IMR-90 (cell line): ENCODE measurements around the gene TMCC3. TPM values are rescaled to one million over a fixed set of nuclear protein-coding genes. Genes with fewer than 3 reads are reported as not detected.

Experiments
- ATAC-seq: fragments of 200-7000 bp; cut with Tn5 transposase; 2 replicates; pipeline ENCODE4 v1.9.1; 2020; ENCODE audit warnings: low read depth, mild to moderate bottlenecking, moderate library complexity
- BruUV-seq: library from RNA; stranded (reverse); fragments of 400-500 nt; replicated peaks from 2 replicates; lab custom pipeline; 2021; lab: Mats Ljungman, UMichigan
- CTCF ChIA-PET: fragments of 300-600 bp; formaldehyde crosslinking; extraction: SDS; loops from one replicate; lab custom pipeline; 2021; ENCODE audit warnings: antibody characterized with exemption; lab: Yijun Ruan, JAX
- POLR2A ChIA-PET: fragments of 300-600 bp; sonication (Branson Sonifier 250); formaldehyde crosslinking; loops from one replicate; lab custom pipeline; 2022; ENCODE audit warnings: antibody characterized with exemption; ENCODE audit not compliant: unreplicated experiment; lab: Charles Lee
- DNase-seq: peaks from one replicate; pipeline ENCODE4 v3.0.0; 2013
- H2AFZ ChIP-seq: replicated peaks from 2 replicates; pipeline ENCODE3; 2013; ENCODE audit warnings: low read length, mild to moderate bottlenecking; ENCODE audit not compliant: poor library complexity
- H2AK5ac ChIP-seq: 2 replicates; pipeline ENCODE4 v1.6.1; 2013; ENCODE audit warnings: low read depth, low read length, inconsistent platforms
- H2AK9ac ChIP-seq: replicated peaks from 2 replicates; pipeline ENCODE3; 2013; ENCODE audit warnings: mild to moderate bottlenecking, low read depth, low read length, moderate library complexity; ENCODE audit not compliant: poor library complexity
- H2BK120ac ChIP-seq: 2 replicates; pipeline ENCODE4 v1.6.1; 2013; ENCODE audit warnings: low read depth, low read length, inconsistent platforms
- H2BK15ac ChIP-seq: 3 replicates; pipeline ENCODE4 v1.6.1; 2013; ENCODE audit warnings: low read depth, low read length, inconsistent platforms
- H2BK20ac ChIP-seq: 2 replicates; pipeline ENCODE4 v1.6.1; 2013; ENCODE audit warnings: low read depth, mild to moderate bottlenecking, inconsistent platforms, low read length, moderate library complexity
- H2BK5ac ChIP-seq: 2 replicates; pipeline ENCODE4 v1.6.1; 2013; ENCODE audit warnings: mild to moderate bottlenecking, low read depth, low read length, inconsistent platforms; ENCODE audit not compliant: poor library complexity, severe bottlenecking
- H3K14ac ChIP-seq: replicated peaks from 2 replicates; pipeline ENCODE4 v1.6.1; 2013; ENCODE audit warnings: low read depth, low read length, inconsistent platforms
- H3K18ac ChIP-seq: 2 replicates; pipeline ENCODE4 v1.6.1; 2013; ENCODE audit warnings: low read depth, low read length, control low read depth
- H3K23ac ChIP-seq: 2 replicates; pipeline ENCODE4 v1.6.1; 2013; ENCODE audit warnings: low read depth, low read length, inconsistent platforms
- H3K27ac ChIP-seq: 2 replicates; pipeline ENCODE4 v1.5.1; 2013; ENCODE audit warnings: mild to moderate bottlenecking, control low read depth, low read length; ENCODE audit not compliant: insufficient read depth
- H3K27me3 ChIP-seq: 2 replicates; pipeline ENCODE4 v1.6.1; 2013; ENCODE audit warnings: low read length; ENCODE audit not compliant: control insufficient read depth, insufficient read depth
- H3K36me3 ChIP-seq: 2 replicates; pipeline ENCODE4 v1.6.1; 2013; ENCODE audit warnings: low read length, mixed read lengths; ENCODE audit not compliant: control insufficient read depth, insufficient read depth
- H3K4ac ChIP-seq: 2 replicates; pipeline ENCODE4 v1.6.1; 2013; ENCODE audit warnings: low read depth, low read length, inconsistent platforms
- H3K4me1 ChIP-seq: 2 replicates; pipeline ENCODE4 v1.6.1; 2013; ENCODE audit warnings: low read length, mixed read lengths; ENCODE audit not compliant: control insufficient read depth, insufficient read depth
- H3K4me2 ChIP-seq: 2 replicates; pipeline ENCODE4 v1.6.1; 2013; ENCODE audit warnings: low read depth, mild to moderate bottlenecking, control low read depth, low read length, moderate library complexity
- H3K4me3 ChIP-seq: 2 replicates; pipeline ENCODE4 v1.5.1; 2013; ENCODE audit warnings: low read depth, mild to moderate bottlenecking, control low read depth, low read length, moderate library complexity; ENCODE audit not compliant: insufficient read depth
- H3K56ac ChIP-seq: 2 replicates; pipeline ENCODE4 v1.6.1; 2013; ENCODE audit warnings: low read length, inconsistent platforms; ENCODE audit not compliant: insufficient read depth; ENCODE audit errors: extremely low read depth
- H3K79me1 ChIP-seq, 2 experiments: 2 replicates each; pipeline ENCODE4 v1.6.1; 2013; ENCODE audit warnings: low read length in 2 of 2, inconsistent platforms in 1 of 2, low read depth in 1 of 2
- H3K9ac ChIP-seq: 2 replicates; pipeline ENCODE4 v1.6.1; 2013; ENCODE audit warnings: low read depth, low read length, control low read depth
- H3K9me1 ChIP-seq: 2 replicates; pipeline ENCODE4 v1.6.1; 2013; ENCODE audit warnings: low read length, inconsistent platforms; ENCODE audit not compliant: insufficient read depth
- H3K9me3 ChIP-seq: 2 replicates; pipeline ENCODE4 v1.6.1; 2013; ENCODE audit warnings: low read length; ENCODE audit not compliant: control insufficient read depth, insufficient read depth
- H4K20me1 ChIP-seq: 2 replicates; pipeline ENCODE4 v1.6.1; 2013; ENCODE audit warnings: low read length, inconsistent platforms; ENCODE audit not compliant: insufficient read depth
- H4K5ac ChIP-seq: 2 replicates; pipeline ENCODE4 v1.6.1; 2013; ENCODE audit warnings: mild to moderate bottlenecking, low read depth, low read length, control low read depth
- H4K8ac ChIP-seq, 2 experiments: 2 replicates each; pipeline ENCODE4 v1.6.1; 2013; ENCODE audit warnings: low read depth in 2 of 2, low read length in 2 of 2, control low read depth in 1 of 2, inconsistent platforms in 1 of 2
- H4K91ac ChIP-seq: 2 replicates; pipeline ENCODE4 v1.6.1; 2013; ENCODE audit warnings: low read depth, low read length, inconsistent platforms; ENCODE audit not compliant: insufficient read depth
- BHLHE40 ChIP-seq: fragments of 150-350 bp; IDR thresholded peaks from 2 replicates; pipeline ENCODE4 v1.6.1; 2016; ENCODE audit warnings: mild to moderate bottlenecking, low read depth, low read length
- CEBPB ChIP-seq: IDR thresholded peaks from 2 replicates; pipeline ENCODE4 v1.6.1; 2012; ENCODE audit warnings: low read depth, low read length, improper control_type of control experiment
- CHD1 ChIP-seq: IDR thresholded peaks from 2 replicates; pipeline ENCODE4 v1.6.1; 2012; ENCODE audit warnings: low read depth, low read length, improper control_type of control experiment
- FOS ChIP-seq: fragments of 150-350 bp; IDR thresholded peaks from 2 replicates; pipeline ENCODE4 v1.6.1; 2016; ENCODE audit warnings: low read depth, low read length
- MAFK ChIP-seq: IDR thresholded peaks from 2 replicates; pipeline ENCODE4 v1.6.1; 2012; ENCODE audit warnings: low read depth, low read length, improper control_type of control experiment
- MAZ ChIP-seq: IDR thresholded peaks from 2 replicates; pipeline ENCODE4 v1.6.1; 2012; ENCODE audit warnings: low read depth, mild to moderate bottlenecking, low read length, improper control_type of control experiment, moderate library complexity, borderline replicate concordance
- MXI1 ChIP-seq: IDR thresholded peaks from 2 replicates; pipeline ENCODE4 v1.6.1; 2012; ENCODE audit warnings: low read depth, mild to moderate bottlenecking, low read length, moderate library complexity, borderline replicate concordance
- NFE2L2 ChIP-seq: fragments of 150-350 bp; IDR thresholded peaks from 2 replicates; pipeline ENCODE4 v1.6.1; 2016; ENCODE audit warnings: low read depth, mild to moderate bottlenecking, low read length
- POLR2A ChIP-seq: IDR thresholded peaks from 2 replicates; pipeline ENCODE4 v1.6.1; 2012; ENCODE audit warnings: mild to moderate bottlenecking, low read depth, low read length
- RAD21 ChIP-seq: IDR thresholded peaks from 2 replicates; pipeline ENCODE4 v1.6.1; 2012; ENCODE audit warnings: low read length, improper control_type of control experiment
- RCOR1 ChIP-seq: IDR thresholded peaks from 2 replicates; pipeline ENCODE4 v1.6.1; 2012; ENCODE audit warnings: mild to moderate bottlenecking, low read length, improper control_type of control experiment; ENCODE audit not compliant: insufficient replicate concordance
- RFX5 ChIP-seq: IDR thresholded peaks from 2 replicates; pipeline ENCODE4 v1.8.0; 2012; ENCODE audit warnings: low read depth, mild to moderate bottlenecking, low read length, moderate library complexity
- SMC3 ChIP-seq: fragments of 150-350 bp; IDR thresholded peaks from 2 replicates; pipeline ENCODE4 v1.6.1; 2016; ENCODE audit warnings: low read depth, mild to moderate bottlenecking, antibody characterized with exemption, low read length, moderate library complexity
- WGBS, 2 experiments: methylation state at CpG; one replicate each; pipeline versions ENCODE4 v1.1.5 to v1.1.7; 2013; ENCODE audit warnings: missing lambda C conversion rate in 2 of 2; ENCODE audit not compliant: insufficient read length in 1 of 2; ENCODE audit errors: extremely low coverage in 2 of 2; 5-methylcytosine and 5-hydroxymethylcytosine counted together
- dilution Hi-C: fragments of 300-500 bp; cut with HindIII; formaldehyde crosslinking; loops from one replicate; pipeline ENCODE4 v1.14.3; 2018; ENCODE audit warnings: low sequenced_read_pairs; ENCODE audit not compliant: unreplicated experiment
- in situ Hi-C: fragments of 300-500 bp; cut with MboI; formaldehyde crosslinking; loops from 3 replicates; pipeline ENCODE4 v1.14.3; 2019; ENCODE audit warnings: low sequenced_read_pairs, inconsistent platforms, mixed read lengths
- intact Hi-C: fragments of 100-400 bp; cut with micrococcal nuclease; formaldehyde crosslinking; loops from 2 replicates; pipeline ENCODE4 v1.10.0; 2022
- polyA plus RNA-seq, 3 experiments: library from polyadenylated mRNA; depleted of rRNA; stranded (reverse); fragments of >200 nt; gene quantifications; 2 replicates each; pipeline ENCODE4 v1.2.3, GENCODE V29; 2012; ENCODE audit warnings: low replicate concordance in 1 of 3
- total RNA-seq: library from RNA; depleted of rRNA; stranded (reverse); fragments of >200 nt; gene quantifications from 2 replicates; pipeline ENCODE4 v1.2.3, GENCODE V29; 2012
- TF ChIP-seq, protein P1 (sequence below): fragments of 150-350 bp; IDR thresholded peaks from 2 replicates; pipeline ENCODE4 v1.6.1; 2016; ENCODE audit warnings: low read depth, mild to moderate bottlenecking, low read length, moderate library complexity, borderline replicate concordance
- TF ChIP-seq, protein P2 (sequence below): fragments of 150-350 bp; IDR thresholded peaks from 2 replicates; pipeline ENCODE4 v1.6.1; 2017; ENCODE audit warnings: mild to moderate bottlenecking, antibody characterized with exemption, low read length, low read depth
- TF ChIP-seq, protein P3 (sequence below): conservative IDR thresholded peaks from 2 replicates; pipeline ENCODE4 v1.5.1; 2012; ENCODE audit warnings: mild to moderate bottlenecking, low read depth, low read length, improper control_type of control experiment

TMCC3 gene
- total and polyA plus RNA-seq, 2 of the 4 experiments (the other 2 are of a cell fraction): 0.14 to 0.36 TPM

DNA sequence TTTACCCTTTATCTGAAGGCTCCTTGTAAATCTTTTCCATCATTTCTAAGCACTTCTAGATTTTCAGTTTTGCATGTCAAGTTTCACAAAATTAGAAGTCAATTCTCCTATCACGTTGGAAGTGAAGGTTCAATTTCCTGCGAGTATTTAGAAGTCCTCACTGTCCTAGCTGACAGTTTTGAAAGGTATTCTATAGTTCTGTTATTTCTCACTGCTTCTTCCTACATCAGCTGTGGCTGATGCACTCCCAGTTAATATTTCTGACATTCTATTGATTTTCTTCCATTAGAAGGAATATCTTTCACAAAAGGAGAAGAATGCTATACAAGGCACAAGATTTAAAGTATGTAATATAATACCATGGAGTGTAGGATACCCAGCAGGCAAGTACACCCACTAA is 15.8 kb upstream of the TMCC3 start:
- ChIA-PET POLR2A (no interaction called here), CTCF (no interaction called here)
- Histone ChIP-seq H2AFZ (no peak overlapping the region), H3K27ac (no peak overlapping the region), H3K36me3 (no peaks in the 10 kb centered on the region), H4K8ac (no peak overlapping the region), H3K23ac (no peak overlapping the region), H4K5ac (no peak overlapping the region), H2AK5ac (no peak overlapping the region), H3K4me3 (no peak overlapping the region), H3K4me2 (no peak overlapping the region), H3K56ac (no peak overlapping the region), H2BK120ac (no peak overlapping the region), H2BK20ac (no peak overlapping the region), H2BK15ac (no peak overlapping the region), H3K9me1 (no peaks in the 10 kb centered on the region), H3K4ac (no peak overlapping the region), H3K27me3 (peaks cover 1% of the 10 kb centered on the region; the same call in 1 of the 2 replicates), H2AK9ac (no peak overlapping the region), H4K91ac (no peak overlapping the region), H3K9me3 (no peaks in the 10 kb centered on the region), H3K18ac (no peak overlapping the region), H3K14ac (no peak overlapping the region), H4K20me1 (no peaks in the 10 kb centered on the region), H2BK5ac (no peak overlapping the region), H3K9ac (no peak overlapping the region), H3K79me1 (no peaks in the 10 kb centered on the region), H3K4me1 (no peaks in the 10 kb centered on the region)
- ATAC-seq (no peak), DNase-seq (no peak)
- BruUV-seq: no TSS peak
- intact Hi-C loops (no loop called here), dilution Hi-C loops (no loop called here), in situ Hi-C loops (no loop called here)
- TF ChIP-seq NFE2L2 (no peak), RFX5 (no peak), POLR2A (no peak), RAD21 (no peak), SMC3 (no peak), BHLHE40 (no peak), MAFK (no peak), MXI1 (no peak), CHD1 (no peak), FOS (no peak), RCOR1 (no peak), CEBPB (no peak), MAZ (no peak)
- TF ChIP-seq, protein P1, sequence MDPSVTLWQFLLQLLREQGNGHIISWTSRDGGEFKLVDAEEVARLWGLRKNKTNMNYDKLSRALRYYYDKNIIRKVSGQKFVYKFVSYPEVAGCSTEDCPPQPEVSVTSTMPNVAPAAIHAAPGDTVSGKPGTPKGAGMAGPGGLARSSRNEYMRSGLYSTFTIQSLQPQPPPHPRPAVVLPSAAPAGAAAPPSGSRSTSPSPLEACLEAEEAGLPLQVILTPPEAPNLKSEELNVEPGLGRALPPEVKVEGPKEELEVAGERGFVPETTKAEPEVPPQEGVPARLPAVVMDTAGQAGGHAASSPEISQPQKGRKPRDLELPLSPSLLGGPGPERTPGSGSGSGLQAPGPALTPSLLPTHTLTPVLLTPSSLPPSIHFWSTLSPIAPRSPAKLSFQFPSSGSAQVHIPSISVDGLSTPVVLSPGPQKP: no peak
- TF ChIP-seq, protein P2, sequence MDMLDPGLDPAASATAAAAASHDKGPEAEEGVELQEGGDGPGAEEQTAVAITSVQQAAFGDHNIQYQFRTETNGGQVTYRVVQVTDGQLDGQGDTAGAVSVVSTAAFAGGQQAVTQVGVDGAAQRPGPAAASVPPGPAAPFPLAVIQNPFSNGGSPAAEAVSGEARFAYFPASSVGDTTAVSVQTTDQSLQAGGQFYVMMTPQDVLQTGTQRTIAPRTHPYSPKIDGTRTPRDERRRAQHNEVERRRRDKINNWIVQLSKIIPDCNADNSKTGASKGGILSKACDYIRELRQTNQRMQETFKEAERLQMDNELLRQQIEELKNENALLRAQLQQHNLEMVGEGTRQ: no peak
- TF ChIP-seq, protein P3, sequence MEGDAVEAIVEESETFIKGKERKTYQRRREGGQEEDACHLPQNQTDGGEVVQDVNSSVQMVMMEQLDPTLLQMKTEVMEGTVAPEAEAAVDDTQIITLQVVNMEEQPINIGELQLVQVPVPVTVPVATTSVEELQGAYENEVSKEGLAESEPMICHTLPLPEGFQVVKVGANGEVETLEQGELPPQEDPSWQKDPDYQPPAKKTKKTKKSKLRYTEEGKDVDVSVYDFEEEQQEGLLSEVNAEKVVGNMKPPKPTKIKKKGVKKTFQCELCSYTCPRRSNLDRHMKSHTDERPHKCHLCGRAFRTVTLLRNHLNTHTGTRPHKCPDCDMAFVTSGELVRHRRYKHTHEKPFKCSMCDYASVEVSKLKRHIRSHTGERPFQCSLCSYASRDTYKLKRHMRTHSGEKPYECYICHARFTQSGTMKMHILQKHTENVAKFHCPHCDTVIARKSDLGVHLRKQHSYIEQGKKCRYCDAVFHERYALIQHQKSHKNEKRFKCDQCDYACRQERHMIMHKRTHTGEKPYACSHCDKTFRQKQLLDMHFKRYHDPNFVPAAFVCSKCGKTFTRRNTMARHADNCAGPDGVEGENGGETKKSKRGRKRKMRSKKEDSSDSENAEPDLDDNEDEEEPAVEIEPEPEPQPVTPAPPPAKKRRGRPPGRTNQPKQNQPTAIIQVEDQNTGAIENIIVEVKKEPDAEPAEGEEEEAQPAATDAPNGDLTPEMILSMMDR: no peak
- WGBS, 2 experiments: no CpG with 5 or more reads among the region's 2 CpGs
